Erythroblast (primary cell): ENCODE results near the gene DNHD1.

Experiments used
- DNase-seq, 2 experiments: peaks; one replicate each; lab custom pipeline; 2025; lab: John Stamatoyannopoulos, UW
- GATA1 ChIP-seq: IDR thresholded peaks from 2 replicates; pipeline ENCODE4 v1.6.1; 2011; ENCODE audit warnings: low read depth, mild to moderate bottlenecking, control low read depth, low read length, moderate library complexity
- POLR2A ChIP-seq: IDR thresholded peaks from 2 replicates; pipeline ENCODE4 v1.6.1; 2011; ENCODE audit warnings: mild to moderate bottlenecking, low read length

The DNHD1 gene

DNA sequence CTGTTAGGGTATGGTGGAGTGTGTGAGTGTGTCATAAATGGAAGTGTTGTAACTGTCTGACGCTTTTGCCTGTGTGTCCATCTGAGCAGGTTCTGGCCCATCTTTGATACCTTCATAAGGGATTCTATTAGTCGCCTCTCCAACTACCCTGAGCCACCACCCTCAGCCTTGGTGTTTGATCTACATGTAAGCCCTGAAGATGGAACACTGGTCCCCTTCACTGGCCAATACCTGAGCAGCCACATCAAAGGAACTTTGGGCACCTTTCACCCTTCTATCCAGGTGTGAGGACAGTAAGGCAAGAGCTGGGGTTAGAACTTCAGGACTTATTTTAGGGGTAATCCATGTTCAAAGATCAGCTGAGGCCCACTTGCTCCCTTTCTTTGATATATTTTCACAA, 51.0 kb downstream of the DNHD1 start:
- TF ChIP-seq POLR2A (no peak), GATA1 (no peak)
- no peak for DNase-seq

GRCh38 chr11:6548641-6549040, 51.6 kb downstream of the DNHD1 start:
- no peak for DNase-seq
- no peak for TF ChIP-seq GATA1
- no peak for TF ChIP-seq POLR2A

GRCh38 chr11:6553634-6554033, 56.6 kb downstream of the DNHD1 start:
- TF ChIP-seq GATA1 (no peak), POLR2A (no peak)
- no peak for DNase-seq

DNA sequence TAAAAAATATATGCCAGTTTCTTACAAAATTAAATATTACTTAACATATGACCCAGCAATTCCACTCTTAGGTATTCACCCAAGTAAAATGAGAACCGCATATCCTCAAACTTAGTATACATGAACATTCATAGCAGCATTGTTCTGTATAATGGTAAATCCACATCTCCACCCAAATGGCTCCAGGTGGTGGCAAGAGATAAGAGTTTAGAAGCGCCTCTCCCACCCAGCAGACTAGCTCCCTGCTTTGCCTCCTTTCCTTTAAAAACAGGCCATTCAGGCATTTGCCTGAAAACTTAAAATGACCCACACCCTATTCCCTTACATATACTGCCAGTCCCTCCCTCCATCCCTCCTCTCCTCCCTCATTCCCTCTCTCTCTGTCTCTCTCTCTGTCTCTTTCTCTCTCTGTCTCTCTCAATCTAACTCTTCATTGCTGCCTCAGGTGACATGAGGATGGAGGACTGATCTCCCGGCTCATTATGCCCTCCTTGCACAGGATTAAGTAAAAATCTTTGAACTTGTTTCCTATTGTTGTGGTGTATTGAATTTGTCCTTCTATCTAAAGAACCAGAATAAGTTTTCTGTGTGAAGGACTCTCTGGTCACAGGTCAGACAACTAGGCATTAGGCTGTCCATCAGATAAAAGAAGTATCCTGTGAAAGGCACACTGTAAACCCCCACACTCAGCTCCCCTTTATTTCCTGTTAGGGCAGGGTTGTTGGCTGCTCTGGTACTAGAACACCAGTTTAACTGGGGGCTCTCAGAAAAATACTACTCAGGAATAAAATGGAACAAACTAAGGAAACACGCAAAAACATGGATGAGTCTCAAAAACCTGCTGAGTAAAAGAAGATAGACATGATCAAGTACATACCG, 58.0 kb downstream of the DNHD1 start:
- peak; percentile 87 to 91 for DNase-seq
- TF ChIP-seq POLR2A (peak; percentile 47), GATA1 (peak; percentile 40)

DNA sequence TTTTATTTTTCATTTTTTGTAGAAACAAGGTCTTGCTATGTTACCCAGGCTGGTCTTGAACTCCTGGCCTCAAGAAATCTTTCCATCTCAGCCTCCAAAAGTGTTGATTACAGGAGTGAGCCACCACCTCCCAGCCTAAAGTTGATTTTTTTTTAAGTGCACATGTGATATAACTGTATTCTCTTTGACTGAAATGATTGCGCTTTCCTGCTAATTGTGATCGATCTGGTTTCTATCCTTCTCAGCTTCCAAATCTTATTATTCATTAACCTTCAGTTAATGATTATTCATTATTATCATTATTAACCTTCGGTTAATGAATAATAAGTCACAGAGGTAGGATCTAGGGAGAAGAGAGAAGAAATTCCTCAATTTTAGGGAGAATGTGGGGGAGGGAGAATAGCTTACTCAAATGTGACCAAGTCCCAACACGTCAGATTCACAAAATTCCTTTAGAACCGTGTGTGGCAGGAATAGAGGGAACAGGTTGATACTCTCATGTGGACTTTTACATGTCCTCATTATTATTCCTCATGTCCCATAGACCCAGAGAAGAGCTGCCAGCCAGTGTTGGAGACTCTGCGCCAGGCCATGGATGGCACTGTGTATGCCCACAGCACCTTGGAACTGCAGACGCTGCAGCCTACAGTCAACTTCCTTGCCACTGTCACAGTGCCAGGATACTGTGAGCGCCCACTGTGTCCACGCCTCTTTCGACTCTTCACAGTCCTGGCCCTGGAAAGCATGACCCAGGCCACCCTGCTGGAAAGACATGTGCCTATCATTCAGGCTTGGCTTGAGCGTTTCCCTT, 59.3 kb downstream of the DNHD1 start:
- TF ChIP-seq GATA1 (no peak), POLR2A (no peak)
- DNase-seq = no peak

DNA sequence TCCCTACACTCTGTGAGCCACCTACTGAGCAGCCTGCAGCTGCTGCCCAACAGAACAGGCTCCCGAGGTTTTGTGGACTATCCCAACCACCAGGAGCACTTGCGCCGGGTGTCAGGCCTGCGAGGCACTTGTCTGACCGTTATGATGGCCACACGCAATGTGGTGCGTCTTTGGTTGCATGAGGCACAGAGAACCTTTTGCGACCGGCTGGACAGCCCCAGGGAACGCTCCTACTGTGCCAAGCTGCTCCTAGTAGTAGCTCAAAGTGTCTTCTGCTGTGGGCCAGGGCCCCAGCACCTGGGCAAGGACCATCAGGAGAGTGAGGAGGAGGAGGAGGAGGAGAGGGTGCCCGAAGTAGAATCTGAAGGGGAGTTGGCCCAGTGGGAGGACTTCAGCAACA, 60.0 kb downstream of the DNHD1 start:
- DNase-seq = no peak
- no peak for TF ChIP-seq GATA1
- no peak for TF ChIP-seq POLR2A

GRCh38 chr11:6557761-6558674, 60.9 kb downstream of the DNHD1 start:
- TF ChIP-seq POLR2A (no peak), GATA1 (no peak)
- no peak for DNase-seq

DNA sequence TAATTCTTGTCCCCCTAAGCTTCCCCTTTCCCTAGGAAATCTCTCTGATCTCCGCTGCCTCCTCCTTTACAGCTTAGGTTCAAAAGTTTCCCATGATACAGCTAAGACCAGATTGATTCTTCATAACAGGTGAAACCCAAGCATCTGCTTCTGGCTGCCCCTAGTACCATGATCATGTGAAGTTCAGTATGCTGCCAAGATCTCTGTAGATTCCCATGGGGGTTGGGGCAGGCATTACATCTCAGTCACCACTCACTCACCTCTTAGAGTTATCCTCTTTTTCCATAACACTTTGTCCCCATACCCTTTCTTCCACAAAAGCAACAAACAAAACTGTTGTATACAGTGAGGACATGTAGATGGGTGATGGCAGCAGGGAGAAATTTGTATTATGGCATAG, 62.3 kb downstream of the DNHD1 start:
- no peak for TF ChIP-seq POLR2A
- TF ChIP-seq GATA1 = no peak
- DNase-seq = no peak

DNA sequence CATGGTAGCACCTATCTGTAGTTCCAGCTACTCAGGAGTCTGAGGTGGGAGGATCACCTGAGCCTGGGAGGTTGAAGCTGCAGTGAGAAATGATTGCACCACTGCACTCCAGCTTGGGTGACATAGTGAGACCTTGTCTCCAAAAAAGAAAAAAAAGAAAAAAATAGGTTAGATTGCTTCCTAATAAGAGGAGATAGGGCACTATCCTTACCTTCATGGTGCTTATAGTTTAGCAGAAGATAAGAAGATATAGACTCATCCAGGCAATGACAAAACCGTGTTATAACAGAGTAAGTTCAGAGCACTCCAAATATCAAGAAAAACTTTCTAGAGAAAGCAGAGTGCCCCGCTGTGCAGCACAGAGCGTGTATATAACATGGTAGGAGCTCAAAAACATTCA, 64.2 kb downstream of the DNHD1 start:
- no peak for DNase-seq
- no peak for TF ChIP-seq POLR2A
- TF ChIP-seq GATA1 = no peak

DNA sequence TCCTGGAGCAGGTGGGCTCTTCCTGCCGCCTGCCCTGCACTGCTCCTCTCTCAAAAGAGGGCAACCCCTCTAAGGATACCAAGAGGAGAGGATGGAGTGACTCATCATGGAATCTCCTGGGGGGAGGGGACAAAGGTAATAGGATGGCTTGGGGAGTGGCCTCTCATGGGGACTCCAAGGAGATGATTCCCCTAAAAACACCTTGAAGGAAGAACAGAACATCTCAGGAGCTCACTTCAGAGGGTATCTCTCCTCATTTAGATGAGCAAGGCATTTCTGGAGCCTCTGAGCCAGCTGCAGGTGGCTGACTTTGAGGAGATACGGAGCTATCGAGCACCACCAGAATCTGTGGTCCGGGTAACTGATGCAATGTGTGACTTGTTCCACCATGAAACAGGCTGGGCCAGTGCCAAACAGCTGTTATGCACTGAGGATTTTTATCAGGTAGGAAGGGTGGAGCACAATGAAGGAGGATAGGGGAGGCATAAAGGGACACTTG, 66.1 kb downstream of the DNHD1 start:
- TF ChIP-seq GATA1 (no peak), POLR2A (no peak)
- DNase-seq = peak; percentile 82 to 84

- no peak for DNase-seq
- TF ChIP-seq GATA1 (no peak), POLR2A (no peak)
Measured at GRCh38 chr11:6563667-6564066, 66.6 kb downstream of the DNHD1 start.

DNA sequence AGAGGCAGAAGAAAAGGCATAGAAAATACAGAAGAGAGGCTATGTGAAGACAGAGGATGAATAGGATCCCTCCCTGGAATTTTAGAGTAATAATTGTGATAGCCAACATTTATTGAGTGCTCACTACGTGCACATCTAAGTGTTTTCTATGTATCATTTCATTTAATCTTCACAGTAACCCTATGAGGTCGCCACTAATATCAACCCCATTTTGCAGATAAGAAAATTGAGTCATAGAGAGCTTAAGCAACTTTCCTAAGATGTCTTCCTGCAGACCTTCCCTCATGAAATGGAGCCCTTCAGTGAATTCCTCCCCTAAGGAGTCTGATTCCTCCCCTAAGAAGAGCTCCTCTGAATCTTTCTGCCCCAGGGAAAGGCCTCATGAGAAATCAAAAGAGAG, 68.2 kb downstream of the DNHD1 start:
- TF ChIP-seq GATA1 (no peak), POLR2A (no peak)
- peak in 1 of 2 experiments; percentile 23 for DNase-seq
